Ammon's horn (tissue), 1 donor: ENCODE data around the gene CHD6.
A peak's percentile ranks its signal among the peaks of the same experiment; 100 is the strongest.

Source experiments
- DNase-seq: peaks from one replicate; pipeline ENCODE4 v3.0.0-alpha.2; 2016; ENCODE audit warnings: low spot score

CHD6 gene

DNA sequence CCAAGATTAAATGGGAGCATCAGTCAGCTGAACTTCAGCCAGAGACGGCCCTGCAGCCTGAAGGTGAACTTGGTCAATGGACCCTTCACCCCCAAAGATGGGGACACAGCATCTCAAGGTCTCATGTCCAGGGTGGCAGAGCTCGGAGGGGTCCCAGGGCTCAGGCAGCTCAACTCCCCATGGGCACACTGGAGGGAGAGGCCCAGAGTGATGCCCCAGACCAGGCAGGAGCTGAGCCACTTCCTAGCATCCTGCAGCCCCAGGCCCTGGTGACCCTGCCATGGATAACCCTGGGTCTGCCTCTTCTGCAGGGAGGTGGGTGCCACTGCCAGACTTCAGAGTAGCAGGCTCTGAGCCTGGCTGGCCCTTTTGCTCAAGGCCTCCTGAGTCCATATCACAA lies 224.1 kb downstream of the CHD6 start:
- no peak for DNase-seq

GRCh38 chr20:41393705-41394066 lies 224.5 kb downstream of the CHD6 start:
- no peak for DNase-seq

- DNase-seq, result peak; percentile 72
Observed at GRCh38 chr20:41392871-41393704, 225.1 kb downstream of the CHD6 start.

- DNase-seq, result no peak
Observed at GRCh38 chr20:41392295-41392694, 225.9 kb downstream of the CHD6 start.

DNA sequence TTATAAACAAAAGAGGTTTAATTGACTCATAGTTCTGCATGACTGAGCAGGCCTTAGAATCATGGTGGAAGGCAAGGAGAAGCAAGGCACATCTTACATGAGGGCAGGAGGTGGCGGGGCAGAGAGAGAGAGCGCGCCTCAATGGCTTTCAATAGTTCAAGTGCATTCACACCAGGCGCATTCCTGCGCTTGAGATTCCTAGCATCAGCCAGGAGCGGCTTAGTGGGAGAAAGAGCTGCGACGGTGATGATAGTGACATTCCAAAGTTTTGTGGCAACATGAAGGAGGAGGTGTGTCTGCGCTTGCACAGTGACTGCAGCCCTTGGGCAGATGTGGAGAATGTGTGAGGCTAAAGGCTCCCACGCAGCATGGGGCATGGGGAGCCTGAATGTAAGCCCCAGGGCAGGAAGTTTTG lies 226.6 kb downstream of the CHD6 start:
- DNase-seq, result no peak

GRCh38 chr20:41390889-41391288 lies 227.3 kb downstream of the CHD6 start:
- DNase-seq, result no peak

DNA sequence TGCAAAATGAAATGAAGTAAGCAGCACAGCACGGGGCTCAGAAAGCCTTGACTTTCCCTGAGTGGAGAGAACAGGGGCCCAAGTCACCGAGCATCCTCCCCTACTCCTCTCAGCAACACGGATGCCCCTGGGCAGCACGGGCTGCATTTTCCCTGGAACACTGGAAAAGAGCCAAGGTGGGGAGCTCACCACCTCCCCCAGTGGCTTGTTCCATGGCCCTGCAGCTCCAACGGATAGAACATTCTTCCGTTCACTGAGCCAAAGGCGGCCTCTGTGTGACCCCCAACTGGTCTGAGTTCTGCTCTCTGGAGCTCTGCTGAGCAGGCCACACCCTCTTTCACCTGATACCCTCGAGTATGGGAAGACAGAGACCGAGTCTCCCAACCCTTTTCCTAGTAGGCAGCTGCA lies 230.7 kb downstream of the CHD6 start:
- DNase-seq, result no peak

GRCh38 chr20:41386502-41387427 lies 231.4 kb downstream of the CHD6 start:
- no peak for DNase-seq

GRCh38 chr20:41382791-41383305 lies 235.3 kb downstream of the CHD6 start:
- no peak for DNase-seq

GRCh38 chr20:41380551-41381193 lies 237.5 kb downstream of the CHD6 start:
- no peak for DNase-seq

- DNase-seq, result no peak
Observed at GRCh38 chr20:41379551-41379950, 238.6 kb downstream of the CHD6 start.

- DNase-seq, result no peak
Observed at GRCh38 chr20:41377275-41377674, 240.9 kb downstream of the CHD6 start.

DNA sequence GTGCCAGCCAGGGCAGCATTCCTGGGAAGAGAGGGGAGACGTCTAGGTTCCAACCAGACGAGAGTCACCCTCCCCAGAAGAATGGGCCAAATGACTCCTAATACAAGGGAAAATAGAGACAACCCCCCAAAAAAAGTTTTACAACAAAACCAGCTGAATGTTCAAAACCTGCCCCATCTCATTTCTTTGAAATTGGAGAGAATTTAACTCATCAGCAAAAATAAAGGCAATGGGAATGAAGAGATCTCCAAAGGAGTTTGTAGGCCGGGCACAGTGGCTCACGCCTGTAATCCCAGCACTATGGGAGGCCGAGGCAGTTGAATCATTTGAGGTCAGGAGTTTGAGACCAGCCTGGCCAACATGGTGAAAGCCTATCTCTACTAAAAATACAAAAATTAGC lies 241.8 kb downstream of the CHD6 start:
- DNase-seq, result no peak

GRCh38 chr20:41375846-41376245 lies 242.3 kb downstream of the CHD6 start:
- no peak for DNase-seq

GRCh38 chr20:41373931-41374920 lies 244.0 kb downstream of the CHD6 start:
- no peak for DNase-seq

DNA sequence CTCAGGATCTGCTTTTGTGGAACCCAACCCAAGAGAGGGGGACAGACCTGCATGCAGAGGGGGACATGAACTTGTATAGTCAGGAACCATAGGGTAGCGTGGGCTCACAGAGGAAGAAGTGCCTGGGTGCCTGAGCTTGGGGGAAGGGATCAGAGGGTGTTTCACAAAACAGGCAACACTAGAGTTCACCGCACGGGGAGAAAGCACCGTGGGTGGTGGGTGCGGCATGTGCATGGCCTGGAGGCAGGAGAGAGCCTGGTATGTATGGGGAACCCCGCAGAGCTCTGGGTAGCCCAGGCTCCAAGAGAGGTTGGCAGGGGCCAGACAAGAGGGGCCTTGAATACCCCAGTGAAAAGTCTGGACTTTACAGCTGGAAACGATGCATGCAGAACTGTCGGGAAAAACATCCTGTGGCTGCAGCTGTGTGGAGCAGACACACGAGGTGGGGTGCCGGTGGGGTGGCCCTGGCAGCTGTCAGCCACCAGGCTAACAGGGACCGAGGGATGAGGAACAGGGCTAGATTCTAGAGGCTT lies 244.9 kb downstream of the CHD6 start:
- DNase-seq, result no peak

DNA sequence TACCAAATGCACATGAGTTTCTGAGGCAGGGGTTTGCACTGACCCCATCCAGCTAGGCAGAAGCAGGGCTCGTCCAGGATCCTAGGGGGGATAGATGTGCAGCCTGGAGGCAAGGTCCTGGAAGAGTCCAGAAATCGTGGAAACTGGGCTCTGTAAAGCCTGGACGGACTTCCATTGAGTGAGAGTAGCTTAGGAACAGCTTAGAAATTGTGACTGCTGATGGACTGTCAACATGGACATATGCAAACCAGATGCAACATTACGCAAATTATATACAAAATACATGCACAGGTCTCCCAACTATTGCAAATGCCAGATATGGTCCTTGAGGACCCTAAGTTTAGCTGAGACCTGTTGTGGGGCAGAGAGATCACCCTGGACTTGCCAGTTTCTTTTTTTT lies 246.8 kb downstream of the CHD6 start:
- no peak for DNase-seq

DNA sequence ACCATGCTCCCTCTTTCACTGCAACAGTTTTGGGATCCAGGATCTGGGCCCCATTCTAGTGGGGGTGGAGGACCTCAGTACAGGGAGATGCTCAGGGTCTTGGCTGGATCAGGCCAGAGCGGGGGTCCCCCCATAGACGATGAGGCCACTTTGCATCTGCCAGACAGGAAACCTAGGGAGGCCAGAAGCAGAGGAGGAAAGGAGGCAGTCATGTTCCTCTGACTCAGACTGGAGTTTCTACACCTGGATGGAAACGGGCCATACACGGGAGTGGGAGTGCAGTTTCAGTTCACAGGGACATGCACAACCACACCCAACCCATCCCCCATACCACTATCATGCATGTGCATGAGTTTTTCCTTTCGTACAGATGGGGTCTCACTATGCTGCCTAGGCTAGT lies 248.0 kb downstream of the CHD6 start:
- DNase-seq, result no peak

DNA sequence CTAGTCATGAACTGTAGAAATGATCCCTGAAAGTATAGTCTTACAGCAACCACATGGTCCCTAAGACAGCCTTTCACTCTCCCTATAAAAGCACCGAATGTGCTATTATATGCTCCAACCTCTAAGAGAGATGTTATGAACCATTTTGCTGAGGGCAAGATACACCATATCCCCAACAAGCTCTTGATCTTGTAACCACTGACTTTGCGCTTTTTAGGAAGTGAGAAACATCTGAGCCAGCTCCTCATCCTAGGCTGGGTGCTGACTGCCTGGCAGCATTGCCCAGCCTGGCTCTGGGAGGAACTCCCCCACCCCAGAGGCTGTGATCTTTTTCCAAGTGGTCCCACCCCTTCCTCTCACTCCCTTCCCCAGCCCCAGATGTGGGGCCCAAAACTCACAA lies 248.5 kb downstream of the CHD6 start:
- DNase-seq, result no peak

GRCh38 chr20:41367956-41368355 lies 250.2 kb downstream of the CHD6 start:
- no peak for DNase-seq

- no peak for DNase-seq
Observed at GRCh38 chr20:41367393-41367695, 250.8 kb downstream of the CHD6 start.
